ENCODE results near the gene ZRSR2.
"Not testable (repeated sequence)": the region's sequence is repeated elsewhere in the genome, so short reads cannot be mapped to it uniquely, and the experiment has no call there.

ZRSR2 gene

GRCh38 chrX:15789979-15790768 is at the start of gene ZRSR2:
Gene ZRSR2 (plus strand): TSS chrX:15790484. CDS start chrX:15790496, 12 bp downstream.
- peak; percentile 74 to 92 for DNase-seq (ENCODE audit: low read depth in 2 of 2)

- DNase-seq (ENCODE audit: low read depth in 2 of 2): no peak
Measured at GRCh38 chrX:15744181-15744867, 46.0 kb upstream of the ZRSR2 start.

- DNase-seq (ENCODE audit: low read depth in 2 of 2): no peak
Measured at GRCh38 chrX:15745179-15745578, 45.1 kb upstream of the ZRSR2 start.

GRCh38 chrX:15746651-15747050 is 43.6 kb upstream of the ZRSR2 start:
- DNase-seq (ENCODE audit: low read depth in 2 of 2): not testable (repeated sequence)

- DNase-seq (ENCODE audit: low read depth in 2 of 2): no peak
Measured at GRCh38 chrX:15747626-15748173, 42.6 kb upstream of the ZRSR2 start.

GRCh38 chrX:15748841-15749240 is 41.4 kb upstream of the ZRSR2 start:
- DNase-seq (ENCODE audit: low read depth in 2 of 2): no peak

- no peak for DNase-seq (ENCODE audit: low read depth in 2 of 2)
Measured at GRCh38 chrX:15749642-15750610, 40.4 kb upstream of the ZRSR2 start.

GRCh38 chrX:15750611-15751154 is 39.6 kb upstream of the ZRSR2 start:
- DNase-seq (ENCODE audit: low read depth in 2 of 2): no peak

- DNase-seq (ENCODE audit: low read depth in 2 of 2): no peak
Measured at GRCh38 chrX:15751155-15751819, 39.0 kb upstream of the ZRSR2 start.

- no peak for DNase-seq (ENCODE audit: low read depth in 2 of 2)
Measured at GRCh38 chrX:15755091-15755490, 35.2 kb upstream of the ZRSR2 start.

GRCh38 chrX:15758140-15758539 is 32.1 kb upstream of the ZRSR2 start:
- no peak for DNase-seq (ENCODE audit: low read depth in 2 of 2)

- DNase-seq (ENCODE audit: low read depth in 2 of 2): not testable (repeated sequence)
Measured at GRCh38 chrX:15759886-15760285, 30.4 kb upstream of the ZRSR2 start.

GRCh38 chrX:15761564-15762191 is 28.6 kb upstream of the ZRSR2 start:
- DNase-seq (ENCODE audit: low read depth in 2 of 2): no peak

- DNase-seq (ENCODE audit: low read depth in 2 of 2): no peak
Measured at GRCh38 chrX:15769300-15769954, 20.9 kb upstream of the ZRSR2 start.

- no peak for DNase-seq (ENCODE audit: low read depth in 2 of 2)
Measured at GRCh38 chrX:15781961-15782699, 8.2 kb upstream of the ZRSR2 start.

GRCh38 chrX:15785176-15785750 is 5.0 kb upstream of the ZRSR2 start:
- DNase-seq (ENCODE audit: low read depth in 2 of 2): no peak

GRCh38 chrX:15786915-15787314 is 3.4 kb upstream of the ZRSR2 start:
- no peak for DNase-seq (ENCODE audit: low read depth in 2 of 2)

- no peak for DNase-seq (ENCODE audit: low read depth in 2 of 2)
Measured at GRCh38 chrX:15790769-15791290, 546 bp downstream of the ZRSR2 start.

- DNase-seq (ENCODE audit: low read depth in 2 of 2): no peak
Measured at GRCh38 chrX:15797707-15798106, 7.4 kb downstream of the ZRSR2 start.

All from stimulated activated CD8-positive, alpha-beta memory T cell treated with anti-CD3 and anti-CD28 coated beads, Interleukin-2, amount 100 ng/mL, for 48 hours (primary cell).